Esophagus squamous epithelium (tissue), 5 donors: ENCODE data around the gene EIF3I. TPM values are rescaled to one million over a fixed set of nuclear protein-coding genes. Genes with fewer than 3 reads are reported as not detected.
A peak's percentile ranks its signal among the peaks of the same experiment; 100 is the strongest.

Source experiments
- DNase-seq: peaks from one replicate; lab custom pipeline; 2025; lab: John Stamatoyannopoulos, UW
- H3K27ac ChIP-seq, 4 donors: fragments of 200-600 bp; sonication (generic); one replicate each; pipeline ENCODE4 v1.5.1; 2016 to 2019; ENCODE audit warnings: mild to moderate bottlenecking in 1 of 4
- H3K27me3 ChIP-seq, 4 donors: fragments of 200-600 bp; sonication (generic); 1 replicate in 3 of 4; 2 replicates in 1 of 4; pipeline versions ENCODE4 v1.5.1 to v1.6.0; 2017 to 2021; ENCODE audit warnings: antibody characterized with exemption in 1 of 4
- H3K36me3 ChIP-seq, 3 donors: fragments of 200-600 bp; sonication (generic); one replicate each; pipeline ENCODE4 v1.5.1; 2016 to 2019
- H3K4me1 ChIP-seq, 3 donors: fragments of 200-600 bp; sonication (generic); one replicate each; pipeline ENCODE4 v1.5.1; 2017 to 2019
- H3K4me3 ChIP-seq, 4 donors: fragments of 200-600 bp; sonication (generic); 1 replicate in 3 of 4; 2 replicates in 1 of 4; pipeline ENCODE4 v1.5.1; 2016 to 2019; ENCODE audit warnings: mild to moderate bottlenecking in 2 of 4, moderate library complexity in 1 of 4
- H3K9me3 ChIP-seq, 3 donors: fragments of 200-600 bp; sonication (generic); one replicate each; pipeline ENCODE4 v1.5.1; 2016 to 2019
- CTCF ChIP-seq, 6 experiments: fragments of 450-650 bp in 4 of 6; fragments of 200-600 bp in 2 of 6; sonication (generic) in 2 of 6; IDR thresholded peaks; one replicate each; pipeline ENCODE4 v1.5.1; 2016 to 2019; ENCODE audit warnings: antibody characterized with exemption in 6 of 6, mild to moderate bottlenecking in 4 of 6, moderate library complexity in 4 of 6
- POLR2A ChIP-seq, 4 donors: fragments of 450-650 bp; IDR thresholded peaks; one replicate each; pipeline ENCODE4 v1.6.1; 2017; ENCODE audit warnings: antibody characterized with exemption in 4 of 4, mild to moderate bottlenecking in 4 of 4, moderate library complexity in 3 of 4
- WGBS, 2 donors: methylation state at CpG; one replicate each; pipeline ENCODE4 v1.1.5; 2018; 5-methylcytosine and 5-hydroxymethylcytosine counted together
- intact Hi-C: fragments of 100-400 bp; cut with DNase I; formaldehyde crosslinking; loops from one replicate; pipeline ENCODE4 v1.15.0; 2022
- total RNA-seq, 4 donors: library from RNA; depleted of rRNA; stranded (reverse); fragments of >200 nt; gene quantifications; one replicate each; pipeline ENCODE4 v1.1.0, GENCODE V29; 2016
- donor health status: DM: yes; HTN: yes; CAD: no.

EIF3I gene
- total RNA-seq, 4 donors from 2014 or later = 143 to 220 (median 202) TPM

GRCh38 chr1:32179443-32180185, 42.6 kb upstream of the EIF3I start, which contains the start of gene TXLNA:
TXLNA (plus strand) TSS chr1:32179675; CDS start chr1:32180346, 671 bp downstream.
- Histone ChIP-seq H3K4me1 (peaks cover 16 to 56% (median 44%) of the 10 kb centered on the region in 3 donors), H3K27ac (peak within 1 kb of the TSS; percentile 87 to 98 (median 96)), H3K36me3 (peaks cover 1 to 42% (median 9%) of the 10 kb centered on the region in 3 donors), H3K4me3 (peak within 1 kb of the TSS; percentile 45 to 81 (median 70)), H3K9me3 (no peaks in the 10 kb centered on the region), H3K27me3 (no peaks in the 10 kb centered on the region)
- intact Hi-C loops = no loop called here
- 0 to 3% methylated on average over 2 to 4 of the region's 79 CpGs for WGBS, 2 donors
- peak in 2 of 4 donors; percentile 50 to 57 for TF ChIP-seq POLR2A (IDR thresholded peaks at IDR 0.05)
- TF ChIP-seq CTCF (IDR thresholded peaks at IDR 0.05) = peak in 2 of 6 experiments; percentile 1 to 5
- DNase-seq = peak; percentile 79

GRCh38 chr1:32180186-32181060, 41.8 kb upstream of the EIF3I start:
- H3K36me3 ChIP-seq = peaks cover 5 to 42% (median 9%) of the 10 kb centered on the region in 3 donors
- TF ChIP-seq POLR2A (IDR thresholded peaks at IDR 0.05) = no peak
- no peak for TF ChIP-seq CTCF (IDR thresholded peaks at IDR 0.05)
- H3K27me3 ChIP-seq = no peaks in the 10 kb centered on the region
- H3K9me3 ChIP-seq = no peaks in the 10 kb centered on the region
- WGBS, 2 donors = 7% methylated on average over 14 to 15 of the region's 36 CpGs
- peak overlapping the region; percentile 87 to 98 (median 96) for H3K27ac ChIP-seq
- intact Hi-C loops = no loop called here
- H3K4me3 ChIP-seq = peak overlapping the region; percentile 45 to 81 (median 70)
- no peak for DNase-seq
- peaks cover 16 to 61% (median 46%) of the 10 kb centered on the region in 3 donors for H3K4me1 ChIP-seq

- no peaks in the 10 kb centered on the region for H3K27me3 ChIP-seq
- TF ChIP-seq CTCF (IDR thresholded peaks at IDR 0.05) (no peak), POLR2A (IDR thresholded peaks at IDR 0.05) (no peak)
- DNase-seq = no peak
- H3K36me3 ChIP-seq = peaks cover 6 to 48% (median 9%) of the 10 kb centered on the region in 3 donors
- H3K9me3 ChIP-seq = no peaks in the 10 kb centered on the region
- H3K4me3 ChIP-seq = peak overlapping the region in 3 of 4 donors; percentile 66 to 81 (median 73)
- WGBS, 2 donors = 52 to 70% methylated on average over 2 to 6 of the region's 9 CpGs
- H3K4me1 ChIP-seq = peaks cover 16 to 66% (median 46%) of the 10 kb centered on the region in 3 donors
- H3K27ac ChIP-seq = peak overlapping the region; percentile 7 to 97 (median 92)
- intact Hi-C loops = no loop called here
Observed at GRCh38 chr1:32181065-32181464, 41.1 kb upstream of the EIF3I start.

- DNase-seq = no peak
- Histone ChIP-seq H3K36me3 (peaks cover 9 to 53% (median 10%) of the 10 kb centered on the region in 3 donors), H3K4me3 (peak overlapping the region in 2 of 4 donors; percentile 66 to 81), H3K27ac (peak overlapping the region; percentile 7 to 97 (median 92)), H3K9me3 (no peaks in the 10 kb centered on the region), H3K27me3 (no peaks in the 10 kb centered on the region), H3K4me1 (peaks cover 16 to 66% (median 46%) of the 10 kb centered on the region in 3 donors)
- intact Hi-C loops = no loop called here
- TF ChIP-seq CTCF (IDR thresholded peaks at IDR 0.05) = no peak
- no peak for TF ChIP-seq POLR2A (IDR thresholded peaks at IDR 0.05)
- 59 to 74% methylated on average over 4 to 5 of the region's 5 CpGs for WGBS, 2 donors
Observed at GRCh38 chr1:32181563-32181962, 40.6 kb upstream of the EIF3I start.
